ENCODE results near the gene DIP2C. TPM values are rescaled to one million over a fixed set of nuclear protein-coding genes. Genes with fewer than 3 reads are reported as not detected.
"Not testable (repeated sequence)": the region's sequence is repeated elsewhere in the genome, so short reads cannot be mapped to it uniquely, and the experiment has no call there.

The DIP2C gene
- total RNA-seq, 1 donor from 2014 or later = 52.6 TPM

GRCh38 chr10:612696-613095 lies 76.8 kb downstream of the DIP2C start:
- no peak for TF ChIP-seq CTCF (IDR thresholded peaks at IDR 0.05; ENCODE audit: partially characterized antibody, unreplicated experiment)
- Mint-ChIP-seq H3K27ac (ENCODE audit: unreplicated experiment) (peak overlapping the region; percentile 73), H3K4me3 (ENCODE audit: unreplicated experiment) (no peak overlapping the region), H3K9me3 (ENCODE audit: unreplicated experiment) (peaks cover 21% of the 10 kb centered on the region), H3K27me3 (ENCODE audit: unreplicated experiment) (peaks cover 18% of the 10 kb centered on the region), H3K36me3 (ENCODE audit: unreplicated experiment) (no peaks in the 10 kb centered on the region), H3K4me1 (ENCODE audit: low read depth, unreplicated experiment) (peaks cover 64% of the 10 kb centered on the region)
- no peak for DNase-seq

DNA sequence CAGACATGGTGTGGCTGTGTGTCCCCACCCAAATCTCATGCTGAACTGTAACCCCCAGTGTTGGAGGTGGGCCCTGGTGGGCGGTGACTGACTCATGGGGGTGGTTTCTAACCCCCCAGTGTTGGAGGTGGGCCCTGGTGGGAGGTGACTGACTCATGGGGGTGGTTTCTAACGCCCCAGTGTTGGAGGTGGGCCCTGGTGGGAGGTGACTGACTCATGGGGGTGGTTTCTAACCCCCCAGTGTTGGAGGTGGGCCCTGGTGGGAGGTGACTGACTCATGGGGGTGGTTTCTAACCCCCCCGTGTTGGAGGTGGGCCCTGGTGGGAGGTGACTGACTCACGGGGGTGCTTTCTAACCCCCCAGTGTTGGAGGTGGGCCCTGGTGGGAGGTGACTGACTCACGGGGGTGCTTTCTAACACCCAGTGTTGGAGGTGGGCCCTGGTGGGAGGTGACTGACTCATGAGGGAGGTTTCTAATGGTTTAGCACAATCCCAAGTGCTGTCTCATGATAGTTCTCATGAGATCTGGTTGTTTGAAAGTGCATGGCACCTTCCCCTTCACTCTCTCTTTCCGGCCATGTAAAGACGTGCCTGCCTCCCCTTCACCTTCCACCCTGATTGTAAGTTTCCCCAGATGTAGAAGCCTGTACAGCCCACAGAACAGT lies 78.7 kb downstream of the DIP2C start:
- not testable (repeated sequence) for H3K4me3 Mint-ChIP-seq (ENCODE audit: unreplicated experiment); H3K36me3 Mint-ChIP-seq (ENCODE audit: unreplicated experiment); DNase-seq
- Mint-ChIP-seq H3K9me3 (ENCODE audit: unreplicated experiment) (peaks cover 21% of the 10 kb centered on the region), H3K27me3 (ENCODE audit: unreplicated experiment) (peaks cover 20% of the 10 kb centered on the region), H3K27ac (ENCODE audit: unreplicated experiment) (peak overlapping the region; percentile 57), H3K4me1 (ENCODE audit: low read depth, unreplicated experiment) (peaks cover 54% of the 10 kb centered on the region)

GRCh38 chr10:609868-610545 lies 79.5 kb downstream of the DIP2C start:
- TF ChIP-seq CTCF (IDR thresholded peaks at IDR 0.05; ENCODE audit: partially characterized antibody, unreplicated experiment) = no peak
- peaks cover 53% of the 10 kb centered on the region for H3K4me1 Mint-ChIP-seq (ENCODE audit: low read depth, unreplicated experiment)
- no peak overlapping the region for H3K4me3 Mint-ChIP-seq (ENCODE audit: unreplicated experiment)
- peaks cover 17% of the 10 kb centered on the region for H3K27me3 Mint-ChIP-seq (ENCODE audit: unreplicated experiment)
- H3K9me3 Mint-ChIP-seq (ENCODE audit: unreplicated experiment) = peaks cover 16% of the 10 kb centered on the region
- no peak for DNase-seq
- H3K27ac Mint-ChIP-seq (ENCODE audit: unreplicated experiment) = peak overlapping the region; percentile 64
- no peaks in the 10 kb centered on the region for H3K36me3 Mint-ChIP-seq (ENCODE audit: unreplicated experiment)

DNA sequence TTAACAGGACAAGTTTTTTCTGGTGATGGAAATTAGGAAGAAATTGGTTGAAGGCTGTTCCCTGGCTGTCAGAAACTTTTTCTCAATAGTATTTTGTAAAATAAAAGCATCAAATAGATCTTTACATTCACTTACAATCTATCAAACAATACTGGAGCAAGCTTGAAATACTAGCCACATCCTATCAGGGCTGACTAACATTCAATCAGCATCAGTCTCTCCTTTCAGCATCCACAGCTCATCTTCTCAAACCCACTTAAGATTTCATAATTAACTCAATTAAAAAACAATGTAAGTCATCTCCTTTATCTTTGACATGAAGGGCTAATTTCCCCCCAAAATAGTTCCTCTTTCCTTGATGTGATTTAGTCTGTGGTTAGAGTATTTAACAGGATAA lies 80.2 kb downstream of the DIP2C start:
- H3K4me3 Mint-ChIP-seq (ENCODE audit: unreplicated experiment) = no peak overlapping the region
- DNase-seq = no peak
- peaks cover 51% of the 10 kb centered on the region for H3K4me1 Mint-ChIP-seq (ENCODE audit: low read depth, unreplicated experiment)
- H3K9me3 Mint-ChIP-seq (ENCODE audit: unreplicated experiment) = peaks cover 12% of the 10 kb centered on the region
- no peak for TF ChIP-seq CTCF (IDR thresholded peaks at IDR 0.05; ENCODE audit: partially characterized antibody, unreplicated experiment)
- no peaks in the 10 kb centered on the region for H3K36me3 Mint-ChIP-seq (ENCODE audit: unreplicated experiment)
- peaks cover 12% of the 10 kb centered on the region for H3K27me3 Mint-ChIP-seq (ENCODE audit: unreplicated experiment)
- H3K27ac Mint-ChIP-seq (ENCODE audit: unreplicated experiment) = peak overlapping the region; percentile 1

- Mint-ChIP-seq H3K27ac (ENCODE audit: unreplicated experiment) (peak overlapping the region; percentile 74), H3K4me3 (ENCODE audit: unreplicated experiment) (peak overlapping the region; percentile 40), H3K9me3 (ENCODE audit: unreplicated experiment) (peaks cover 10% of the 10 kb centered on the region), H3K27me3 (ENCODE audit: unreplicated experiment) (peaks cover 7% of the 10 kb centered on the region), H3K36me3 (ENCODE audit: unreplicated experiment) (no peaks in the 10 kb centered on the region), H3K4me1 (ENCODE audit: low read depth, unreplicated experiment) (peaks cover 49% of the 10 kb centered on the region)
- no peak for TF ChIP-seq CTCF (IDR thresholded peaks at IDR 0.05; ENCODE audit: partially characterized antibody, unreplicated experiment)
- no peak for DNase-seq
These were observed 80.9 kb downstream of the DIP2C start for GRCh38 chr10:608331-609261.

Data from glutamatergic neuron (in vitro differentiated cells).